ENCODE results near the gene CYB561A3. TPM values are rescaled to one million over a fixed set of nuclear protein-coding genes. Genes with fewer than 3 reads are reported as not detected.

The CYB561A3 gene
- total RNA-seq, 4 donors from 2014 or later: 68.1 to 157 (median 93.6) TPM

- no peaks in the 10 kb centered on the region for H3K9me3 ChIP-seq
- in situ Hi-C loops (cut with MboI; ENCODE audit: low pct_ligation_motif_present in 1 of 4, low pct_unique_long_range_greater_than_20kb in 1 of 4, low sequenced_read_pairs in 3 of 4) (loop anchor here in 2 of 4 donors (10.0 to 25.0 kb wide), 2 partner anchors 52 to 496 kb away; partner anchors contain the start of gene CCDC86 (in 1 of the 2)), intact Hi-C loops (cut with DNase I; ENCODE audit: low total_unique reads) (no loop called here)
- WGBS, 2 donors (ENCODE audit: low coverage in 1 of 2): 1% methylated on average over 37 of the region's 81 CpGs; no CpG with 5 or more reads in 1 of the 2 donors
- no peaks in the 10 kb centered on the region for H3K27me3 ChIP-seq
- peaks cover 16 to 40% (median 25%) of the 10 kb centered on the region in 4 donors for H3K4me1 ChIP-seq
- TF ChIP-seq POLR2A (IDR thresholded peaks at IDR 0.05) (peak; percentile 76), CTCF (IDR thresholded peaks at IDR 0.05) (no peak), POLR2AphosphoS5 (IDR thresholded peaks at IDR 0.05) (peak; percentile 77 to 90 (median 87)), EP300 (IDR thresholded peaks at IDR 0.05; ENCODE audit: low read depth) (no peak)
- H3K4me3 ChIP-seq: peak within 1 kb of the TSS; percentile 76 to 99 (median 97)
- H3K36me3 ChIP-seq: peaks cover 0 to 18% (median 5%) of the 10 kb centered on the region in 4 donors
- peak within 1 kb of the TSS; percentile 91 to 97 (median 96) for H3K27ac ChIP-seq
- DNase-seq: peak; percentile 97
Measured at GRCh38 chr11:61332797-61333549, 28.7 kb downstream of the CYB561A3 start, which contains the start of the genes DDB1 and TKFC. Gene DDB1 (minus strand): TSS chr11:61333105. CDS start chr11:61332968, 137 bp downstream. Gene TKFC (plus strand): TSS chr11:61333228. CDS start chr11:61334729, 1,501 bp downstream.

- Histone ChIP-seq H3K4me3 (peak overlapping the region; percentile 76 to 99 (median 97)), H3K4me1 (peaks cover 16 to 40% (median 25%) of the 10 kb centered on the region in 4 donors), H3K27ac (peak overlapping the region; percentile 91 to 97 (median 96)), H3K27me3 (no peaks in the 10 kb centered on the region), H3K36me3 (peaks cover 0 to 18% (median 5%) of the 10 kb centered on the region in 4 donors), H3K9me3 (no peaks in the 10 kb centered on the region)
- TF ChIP-seq EP300 (IDR thresholded peaks at IDR 0.05; ENCODE audit: low read depth) (no peak), CTCF (IDR thresholded peaks at IDR 0.05) (no peak), POLR2A (IDR thresholded peaks at IDR 0.05) (no peak), POLR2AphosphoS5 (IDR thresholded peaks at IDR 0.05) (no peak)
- DNase-seq: no peak
- 0 to 1% methylated on average over 3 to 21 of the region's 24 CpGs for WGBS, 2 donors (ENCODE audit: low coverage in 1 of 2)
- intact Hi-C loops (cut with DNase I; ENCODE audit: low total_unique reads) (no loop called here), in situ Hi-C loops (cut with MboI; ENCODE audit: low pct_ligation_motif_present in 1 of 4, low pct_unique_long_range_greater_than_20kb in 1 of 4, low sequenced_read_pairs in 3 of 4) (loop anchor here in 2 of 4 donors (10.0 to 25.0 kb wide), 2 partner anchors 52 to 495 kb away; partner anchors contain the start of gene CCDC86 (in 1 of the 2))
Measured at GRCh38 chr11:61332281-61332796, 29.3 kb downstream of the CYB561A3 start.

- WGBS, 2 donors (ENCODE audit: low coverage in 1 of 2): 57 to 68% methylated on average over 4 to 6 of the region's 6 CpGs
- TF ChIP-seq POLR2AphosphoS5 (IDR thresholded peaks at IDR 0.05) (no peak), POLR2A (IDR thresholded peaks at IDR 0.05) (no peak), CTCF (IDR thresholded peaks at IDR 0.05) (no peak), EP300 (IDR thresholded peaks at IDR 0.05; ENCODE audit: low read depth) (no peak)
- in situ Hi-C loops (cut with MboI; ENCODE audit: low pct_ligation_motif_present in 1 of 4, low pct_unique_long_range_greater_than_20kb in 1 of 4, low sequenced_read_pairs in 3 of 4) (loop anchor here in 2 of 4 donors (10.0 to 25.0 kb wide), 2 partner anchors 53 to 494 kb away; partner anchors contain the start of gene CCDC86 (in 1 of the 2)), intact Hi-C loops (cut with DNase I; ENCODE audit: low total_unique reads) (no loop called here)
- Histone ChIP-seq H3K9me3 (no peaks in the 10 kb centered on the region), H3K27ac (peak overlapping the region in 2 of 4 donors; percentile 95 to 96), H3K4me1 (peaks cover 16 to 40% (median 25%) of the 10 kb centered on the region in 4 donors), H3K27me3 (no peaks in the 10 kb centered on the region), H3K36me3 (peaks cover 0 to 20% (median 7%) of the 10 kb centered on the region in 4 donors), H3K4me3 (peak overlapping the region in 2 of 4 donors; percentile 98 to 99)
- DNase-seq: no peak
Measured at GRCh38 chr11:61331651-61332050, 30.0 kb downstream of the CYB561A3 start.

GRCh38 chr11:61329871-61330270 is 31.8 kb downstream of the CYB561A3 start:
- Histone ChIP-seq H3K36me3 (peaks cover 0 to 37% (median 16%) of the 10 kb centered on the region in 4 donors), H3K27me3 (no peaks in the 10 kb centered on the region), H3K9me3 (no peaks in the 10 kb centered on the region), H3K4me1 (peaks cover 16 to 27% (median 21%) of the 10 kb centered on the region in 4 donors), H3K27ac (no peak overlapping the region), H3K4me3 (no peak overlapping the region)
- TF ChIP-seq POLR2A (IDR thresholded peaks at IDR 0.05) (no peak), POLR2AphosphoS5 (IDR thresholded peaks at IDR 0.05) (no peak), EP300 (IDR thresholded peaks at IDR 0.05; ENCODE audit: low read depth) (no peak), CTCF (IDR thresholded peaks at IDR 0.05) (no peak)
- no peak for DNase-seq
- in situ Hi-C loops (cut with MboI; ENCODE audit: low pct_ligation_motif_present in 1 of 4, low pct_unique_long_range_greater_than_20kb in 1 of 4, low sequenced_read_pairs in 3 of 4): loop anchor here in 2 of 4 donors (10.0 to 25.0 kb wide), 2 partner anchors 55 to 493 kb away; partner anchors contain the start of gene CCDC86 (in 1 of the 2)
- intact Hi-C loops (cut with DNase I; ENCODE audit: low total_unique reads): no loop called here
- WGBS, 2 donors (ENCODE audit: low coverage in 1 of 2): 95 to 100% methylated on average over 2 to 4 of the region's 4 CpGs
